GM18907 (cell line): ENCODE results near the gene KIF3A.

Source experiments
- ATAC-seq: cut with Tn5 transposase; IDR thresholded peaks from one replicate; pipeline ENCODE4 v1.9.1; 2021; ENCODE audit warnings: mild to moderate bottlenecking, moderate library complexity; ENCODE audit not compliant: unreplicated experiment

Gene KIF3A

DNA sequence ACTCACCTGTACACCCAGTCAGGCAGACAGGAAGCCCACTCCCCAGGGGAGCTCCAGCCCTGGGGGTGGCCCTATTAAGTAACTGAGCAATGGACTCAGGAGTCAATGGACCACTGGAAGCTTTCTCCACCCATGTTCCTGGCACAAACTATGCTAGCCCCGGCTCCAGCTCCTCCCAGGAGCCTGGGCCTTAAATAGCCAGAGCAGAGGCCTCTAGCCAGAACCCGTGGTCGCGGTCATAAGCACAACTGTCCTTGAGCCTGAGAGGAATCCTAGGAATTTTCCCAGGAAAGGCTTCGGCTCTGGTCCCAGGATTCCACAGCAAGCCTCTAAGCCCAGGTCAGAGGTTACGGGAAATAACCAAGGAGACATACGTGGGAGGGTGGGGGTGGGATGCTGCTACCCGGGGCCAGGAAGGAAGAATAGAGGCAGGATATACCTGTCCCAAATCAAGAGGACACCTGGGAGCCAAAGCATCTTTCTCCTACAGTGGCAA is 34.2 kb upstream of the KIF3A start:
- no peak for ATAC-seq

DNA sequence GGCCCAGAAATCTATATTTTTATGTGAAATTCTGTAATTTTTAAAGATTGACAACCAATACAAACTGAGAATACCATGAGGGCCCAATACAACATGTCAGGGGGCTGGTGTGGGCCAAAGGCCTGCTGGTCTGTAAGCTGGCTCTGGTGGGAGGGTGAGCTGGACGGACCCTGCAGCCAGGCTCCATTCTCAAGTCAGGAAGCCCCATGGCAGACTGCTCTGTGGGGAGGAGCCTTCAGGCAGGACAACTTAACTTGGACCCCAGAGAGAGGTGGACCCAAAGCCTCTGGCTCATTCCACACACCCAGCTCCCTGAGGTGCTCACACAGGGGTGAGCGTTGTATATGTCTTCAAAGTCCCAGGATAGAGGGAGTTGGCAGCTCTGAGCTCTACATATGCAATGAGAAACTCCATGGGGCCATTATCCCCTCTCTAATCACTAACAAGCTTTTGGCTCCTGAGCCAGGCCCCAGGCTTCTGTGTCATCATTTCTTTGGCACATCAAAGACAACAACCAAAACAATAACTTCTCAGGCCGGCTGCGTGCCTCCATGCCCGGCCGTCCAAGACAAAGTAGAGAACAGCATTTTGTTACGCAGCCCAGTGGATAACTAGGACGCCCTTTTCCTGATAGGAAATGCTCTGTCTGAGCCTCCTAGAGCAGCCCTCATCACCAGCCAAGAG is 33.3 kb upstream of the KIF3A start:
- ATAC-seq: no peak

DNA sequence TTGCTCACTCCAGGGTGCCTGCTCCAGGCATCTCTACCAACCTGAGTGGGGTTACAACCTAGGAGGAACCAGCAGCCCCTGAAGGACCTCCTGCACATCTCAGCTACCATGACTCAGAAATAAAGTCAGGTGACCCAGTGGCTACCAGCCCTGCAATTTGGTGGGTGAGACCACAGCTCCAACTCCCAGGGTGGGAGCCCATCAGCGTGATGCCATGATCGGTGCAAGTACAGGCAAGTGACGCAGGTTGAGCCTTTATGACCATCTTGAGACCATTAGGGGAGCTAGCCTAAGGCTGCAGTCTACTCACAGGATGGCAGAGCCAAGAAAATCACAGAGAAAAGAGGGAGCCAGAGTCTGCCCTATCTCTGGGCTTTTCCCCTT is 31.1 kb upstream of the KIF3A start:
- no peak for ATAC-seq

DNA sequence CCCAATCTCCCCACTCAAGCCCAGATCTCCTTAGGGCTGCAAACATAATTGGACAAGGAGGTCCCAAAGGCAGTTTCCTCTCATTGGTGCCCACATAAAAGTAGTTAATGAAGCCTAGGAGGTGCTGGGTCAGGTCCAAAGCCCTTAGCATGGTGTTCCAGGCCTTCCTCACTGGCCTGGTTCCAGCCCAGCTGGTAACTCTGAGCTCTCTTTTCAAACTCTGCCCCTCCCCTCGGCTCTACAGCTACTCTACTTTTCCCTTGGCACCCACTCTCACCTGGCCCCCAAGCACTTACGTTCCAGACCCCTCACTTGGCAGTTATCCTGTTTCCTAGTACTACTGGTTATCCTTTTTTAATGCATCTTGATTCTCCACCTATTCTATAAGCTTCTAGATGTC is 29.8 kb upstream of the KIF3A start:
- ATAC-seq: no peak

DNA sequence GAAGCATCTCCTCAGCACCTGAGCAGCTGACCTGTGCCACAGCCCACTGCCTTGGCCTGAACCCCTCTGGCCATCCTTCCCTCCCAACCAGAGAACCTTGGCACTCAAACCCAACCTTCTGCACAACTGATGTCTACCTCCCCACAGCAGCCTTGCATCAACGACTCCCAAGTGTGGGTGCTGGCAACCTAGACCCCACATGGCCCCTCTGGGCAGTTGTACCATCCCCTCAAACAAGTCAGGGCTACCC is 29.4 kb upstream of the KIF3A start:
- ATAC-seq: no peak

DNA sequence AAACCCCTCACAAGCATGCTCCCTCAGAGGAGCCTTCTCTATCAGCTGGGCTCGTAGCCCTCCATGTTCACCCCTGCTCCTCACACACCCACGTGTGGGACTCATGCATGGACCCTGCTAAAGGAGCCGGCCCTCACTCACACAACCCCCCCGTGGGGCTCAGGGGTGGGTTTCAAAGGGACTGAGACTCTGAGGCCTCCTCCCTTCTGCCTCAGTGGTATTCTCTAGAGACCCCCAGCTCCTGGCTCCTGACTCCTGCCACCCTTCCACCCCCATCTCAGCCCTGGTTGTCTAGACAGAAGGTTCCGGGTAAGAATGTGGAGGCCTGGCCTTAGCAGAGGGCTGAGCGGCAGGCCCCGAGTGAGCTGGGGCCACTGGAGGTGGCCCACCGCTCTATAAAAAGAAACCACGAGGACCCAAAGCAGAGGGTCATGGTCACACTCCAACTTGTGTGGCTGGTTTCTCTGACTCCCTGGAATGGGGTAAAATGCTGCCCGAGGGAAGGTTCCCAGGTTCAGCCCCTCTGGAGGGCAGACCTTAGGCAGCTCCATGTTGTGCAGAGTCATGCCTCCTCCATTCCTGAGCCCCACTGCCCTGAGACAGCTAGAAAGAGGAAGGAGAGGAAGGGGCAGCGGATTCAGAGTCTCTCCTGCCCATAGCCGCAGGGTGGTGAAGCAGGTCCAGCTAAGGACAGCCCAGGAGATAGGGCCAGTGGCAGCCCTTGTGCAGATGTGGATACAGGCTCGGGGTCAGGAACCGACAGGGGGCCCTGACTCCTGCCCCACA is 28.9 kb upstream of the KIF3A start:
- ATAC-seq: no peak

DNA sequence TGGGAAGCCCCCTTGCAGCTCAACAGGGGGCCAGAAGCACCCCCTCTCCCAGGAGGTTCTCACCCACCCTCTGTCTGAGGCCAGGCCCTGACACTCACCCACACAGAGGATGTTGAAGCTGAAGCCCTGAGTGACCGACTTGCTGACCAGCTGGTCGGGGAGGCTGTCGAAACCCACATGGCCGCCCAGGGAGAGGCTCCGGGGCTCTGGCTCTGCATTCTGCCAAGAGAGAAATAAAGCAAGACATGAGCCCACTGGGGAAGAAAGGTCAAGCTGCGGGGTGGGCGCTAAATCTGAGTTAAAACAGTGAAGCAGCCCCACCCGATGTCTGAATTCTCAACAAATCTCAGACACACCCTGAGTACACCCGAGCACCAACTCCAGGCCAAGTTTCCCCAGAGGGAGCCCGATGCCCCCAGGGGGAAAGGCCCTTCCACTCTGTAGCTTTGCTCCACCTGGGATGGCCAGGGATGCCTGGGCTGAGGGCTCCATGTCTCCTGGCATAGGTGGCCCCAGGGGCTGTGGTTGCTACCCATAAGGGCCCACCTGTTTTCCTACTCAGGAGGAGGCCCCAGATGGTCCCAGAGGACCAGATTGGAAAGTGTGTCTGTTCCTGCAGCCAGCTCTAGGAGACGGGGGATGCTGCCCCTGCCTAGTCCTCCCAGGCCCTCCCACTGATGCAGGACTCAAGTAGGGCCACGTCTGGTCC is 28.1 kb upstream of the KIF3A start:
- ATAC-seq: no peak

DNA sequence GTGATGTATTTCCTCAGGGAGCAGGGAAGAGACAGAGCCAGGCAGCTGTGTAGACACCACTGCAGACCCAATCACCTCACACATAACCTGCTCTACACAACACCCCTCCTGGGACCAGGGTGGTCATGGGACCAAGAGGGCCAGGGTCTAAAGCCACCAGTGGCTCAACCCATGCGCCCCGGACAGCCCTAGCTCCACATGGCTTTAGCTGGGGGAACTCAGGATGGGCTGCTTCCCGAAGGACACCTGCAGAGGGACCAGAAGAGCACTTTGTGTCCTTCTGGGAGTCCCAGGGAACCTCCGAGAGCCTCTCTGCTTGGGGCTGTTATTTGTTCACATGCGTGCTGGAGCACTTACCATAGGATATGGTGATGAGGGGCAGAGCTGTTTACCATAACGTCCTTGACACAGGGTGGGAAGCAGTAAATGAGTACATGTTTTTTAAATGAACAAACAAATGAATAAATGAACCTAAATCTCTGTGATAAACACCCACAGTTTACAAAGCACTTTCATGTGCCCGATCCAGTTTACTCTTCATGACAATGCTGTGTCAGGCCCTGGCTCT is 27.4 kb upstream of the KIF3A start:
- no peak for ATAC-seq

DNA sequence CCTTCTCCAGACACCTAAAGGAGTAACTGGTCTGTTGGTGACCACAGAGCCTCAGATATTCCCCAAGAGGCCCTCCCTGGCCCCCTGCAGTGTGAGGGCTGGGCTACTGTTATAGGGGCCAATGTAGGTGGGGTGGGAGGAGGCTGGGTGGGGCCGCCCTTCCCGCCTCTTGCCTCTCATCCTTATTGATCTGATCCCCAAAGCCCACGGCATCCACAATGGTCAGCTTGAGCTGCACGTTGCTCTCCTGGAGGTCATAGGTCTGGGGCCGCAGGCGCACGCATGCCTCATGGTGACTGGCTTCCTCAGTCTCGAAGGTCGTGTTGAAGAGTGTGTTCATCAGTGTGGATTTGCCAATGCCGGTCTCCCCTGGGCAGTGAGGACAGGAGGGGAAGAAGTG is 26.7 kb upstream of the KIF3A start:
- ATAC-seq: no peak

DNA sequence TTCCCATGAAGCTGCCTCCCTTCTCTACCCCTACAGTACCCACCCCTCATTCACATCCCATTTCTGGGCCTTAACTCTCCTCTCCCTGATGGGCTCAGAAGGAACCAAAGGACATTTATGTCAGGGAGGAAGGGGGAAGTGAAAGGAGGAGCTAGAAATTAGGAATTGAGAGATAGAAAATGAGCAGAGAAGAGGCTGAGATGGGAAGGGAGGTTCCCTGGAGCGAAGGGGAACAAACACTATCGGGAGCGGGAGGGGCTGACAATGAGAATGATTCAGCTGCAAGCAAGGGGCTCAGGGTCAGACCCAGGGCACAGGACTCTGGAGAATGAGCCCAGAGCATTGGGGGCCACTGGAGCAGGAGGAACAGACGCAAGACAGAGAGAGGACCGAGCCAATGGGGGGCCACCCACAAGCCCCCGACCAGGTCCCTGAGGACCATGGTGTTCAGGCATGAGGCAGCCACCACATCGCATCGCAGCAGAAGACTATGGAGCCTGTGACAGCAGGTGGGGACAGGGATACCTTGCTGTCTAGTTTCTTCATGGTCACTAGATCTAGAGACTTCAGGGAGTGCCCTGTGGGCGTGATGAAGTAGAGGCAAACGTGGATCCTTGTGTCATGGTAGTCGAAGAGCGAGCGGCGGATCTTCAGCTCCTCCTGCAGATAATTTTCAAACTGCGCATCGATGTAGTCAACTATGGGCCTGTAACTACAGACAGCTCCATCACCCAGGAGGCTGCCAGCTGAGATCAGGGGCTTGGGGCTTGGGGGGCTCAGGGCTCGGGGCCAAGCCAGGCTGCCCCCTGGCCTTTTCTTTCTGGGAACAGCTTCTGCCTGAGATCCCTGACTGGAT is 26.1 kb upstream of the KIF3A start:
- ATAC-seq: no peak

DNA sequence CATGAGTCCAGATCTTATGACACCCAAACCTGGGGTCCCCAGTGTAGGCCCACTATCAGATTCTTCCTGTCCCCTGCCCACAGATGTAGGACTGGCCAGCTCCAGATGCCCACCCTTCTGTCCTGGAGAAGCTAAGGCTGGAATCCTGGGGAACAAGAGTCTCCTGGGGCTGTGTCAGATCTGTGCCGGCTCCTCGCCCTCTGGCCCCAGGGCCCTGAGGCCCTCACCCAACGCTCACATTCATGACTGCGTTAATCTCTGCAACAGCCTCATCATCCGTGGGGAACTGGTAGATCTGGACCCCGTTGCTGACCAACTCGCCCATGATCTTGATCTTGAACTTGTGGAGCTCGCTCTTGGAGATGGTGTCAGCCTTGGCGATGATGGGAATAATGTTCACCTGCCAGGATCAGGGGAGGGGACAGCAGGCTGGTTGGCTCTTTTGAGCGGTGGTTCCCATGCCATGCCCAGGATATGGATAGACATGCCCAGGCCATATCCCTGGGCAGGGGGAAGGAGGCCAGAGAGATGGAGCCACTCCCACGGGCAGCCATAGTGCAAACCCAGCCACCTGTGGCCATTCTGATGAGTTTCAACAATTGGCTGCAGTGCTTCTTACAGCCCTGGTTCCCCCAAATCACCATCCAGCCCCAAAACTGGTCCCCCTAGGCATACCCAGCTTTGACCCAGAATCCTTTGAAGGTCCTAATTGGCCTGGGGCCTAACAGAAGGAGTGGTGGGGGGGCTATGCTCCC is 25.1 kb upstream of the KIF3A start:
- ATAC-seq: no peak

DNA sequence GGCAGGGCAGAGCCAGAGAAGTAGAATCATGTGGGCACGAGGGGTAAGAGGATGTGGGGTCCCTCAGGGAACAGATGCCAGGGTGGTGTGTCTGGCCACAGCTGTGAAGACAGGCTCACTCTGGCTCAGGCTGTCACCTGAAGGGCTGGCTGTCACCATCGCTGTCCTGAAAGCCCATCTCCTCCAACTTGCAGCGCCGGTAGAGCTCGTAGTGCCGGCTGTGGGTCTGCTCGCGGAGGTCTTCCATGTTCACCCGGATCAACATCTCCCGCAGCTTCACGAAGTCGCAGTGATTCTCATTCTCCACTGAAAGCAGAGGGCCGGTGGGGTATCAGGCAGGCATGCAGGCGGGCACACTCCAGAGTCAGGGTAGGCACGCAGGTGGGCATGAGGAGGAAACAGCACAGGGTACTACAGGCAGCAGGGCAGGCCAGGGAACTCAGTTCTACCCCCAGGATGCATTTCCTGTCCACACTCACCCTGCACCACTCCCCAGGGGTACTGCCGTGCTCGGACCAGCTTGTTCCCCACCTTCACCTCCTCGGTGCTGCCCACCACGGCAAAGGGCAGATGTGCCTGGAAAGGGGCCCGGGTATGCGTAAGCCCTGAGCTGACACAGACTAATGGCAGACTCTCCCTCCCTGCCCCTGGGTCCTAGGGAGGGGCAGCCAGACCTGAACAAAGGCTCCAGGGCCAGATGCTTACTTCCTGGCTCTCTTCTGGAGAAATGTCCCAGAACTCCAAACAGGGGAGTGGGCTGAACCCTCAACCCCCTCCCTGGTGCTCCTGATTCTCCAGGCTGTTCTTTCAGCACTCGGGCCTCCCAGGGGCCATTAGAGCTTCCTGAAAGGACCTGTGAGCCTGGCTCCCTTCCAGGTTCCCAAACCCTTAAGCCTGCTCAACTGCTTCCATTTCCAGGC is 24.2 kb upstream of the KIF3A start:
- ATAC-seq: no peak

DNA sequence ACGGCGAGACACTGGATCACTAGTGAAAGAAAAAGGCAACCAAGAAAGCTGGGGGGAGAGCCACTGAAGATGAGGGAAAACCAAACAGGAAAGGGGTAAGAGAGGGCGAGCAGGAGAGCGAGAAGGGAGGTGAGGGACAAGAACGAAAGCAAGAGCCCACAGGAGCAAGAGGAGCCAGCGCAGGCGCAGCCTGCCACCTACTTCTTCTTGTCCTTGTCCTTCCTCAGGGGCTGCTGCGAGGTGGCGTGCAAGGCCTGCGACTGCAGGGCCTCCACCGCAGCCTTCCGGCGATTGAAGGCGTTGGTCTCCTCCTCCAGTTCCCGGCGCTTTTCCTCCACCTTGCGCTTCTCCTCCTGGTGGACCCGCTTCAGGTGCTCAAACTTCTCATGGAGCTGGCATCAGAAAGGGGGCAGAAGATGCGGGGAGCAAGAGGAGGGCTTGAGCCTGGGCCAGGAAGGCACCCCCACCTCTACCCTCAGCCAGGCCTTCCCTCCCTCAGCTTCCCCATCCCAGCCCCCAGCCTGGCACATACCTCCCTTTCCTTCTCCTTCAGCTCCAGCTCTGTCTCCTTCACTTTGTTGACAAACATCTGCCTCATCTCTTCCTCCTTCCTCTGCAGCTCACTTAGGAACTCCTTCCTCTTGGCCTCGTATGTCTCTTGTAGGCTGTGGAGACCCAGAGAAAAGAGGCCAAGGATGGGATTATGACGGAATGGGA is 23.4 kb upstream of the KIF3A start:
- ATAC-seq: no peak

DNA sequence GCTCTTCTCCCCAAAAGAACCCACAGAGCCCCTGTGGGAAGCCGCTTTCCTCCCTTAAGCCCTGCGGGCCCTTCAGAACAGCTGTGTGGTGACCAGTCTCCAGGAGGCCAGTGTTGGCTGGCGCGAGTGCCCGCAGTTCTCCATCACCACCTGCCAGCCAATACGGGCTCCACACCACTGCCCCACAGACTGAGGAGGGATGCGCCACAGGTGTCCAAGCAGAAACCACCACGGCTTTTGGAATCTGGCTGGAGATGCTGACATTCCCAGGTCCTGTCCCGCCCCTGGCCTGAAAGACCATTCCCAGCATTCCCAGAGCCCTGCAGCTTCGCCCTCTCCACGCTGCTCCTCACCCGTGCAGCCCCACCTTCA is 22.7 kb upstream of the KIF3A start:
- no peak for ATAC-seq

DNA sequence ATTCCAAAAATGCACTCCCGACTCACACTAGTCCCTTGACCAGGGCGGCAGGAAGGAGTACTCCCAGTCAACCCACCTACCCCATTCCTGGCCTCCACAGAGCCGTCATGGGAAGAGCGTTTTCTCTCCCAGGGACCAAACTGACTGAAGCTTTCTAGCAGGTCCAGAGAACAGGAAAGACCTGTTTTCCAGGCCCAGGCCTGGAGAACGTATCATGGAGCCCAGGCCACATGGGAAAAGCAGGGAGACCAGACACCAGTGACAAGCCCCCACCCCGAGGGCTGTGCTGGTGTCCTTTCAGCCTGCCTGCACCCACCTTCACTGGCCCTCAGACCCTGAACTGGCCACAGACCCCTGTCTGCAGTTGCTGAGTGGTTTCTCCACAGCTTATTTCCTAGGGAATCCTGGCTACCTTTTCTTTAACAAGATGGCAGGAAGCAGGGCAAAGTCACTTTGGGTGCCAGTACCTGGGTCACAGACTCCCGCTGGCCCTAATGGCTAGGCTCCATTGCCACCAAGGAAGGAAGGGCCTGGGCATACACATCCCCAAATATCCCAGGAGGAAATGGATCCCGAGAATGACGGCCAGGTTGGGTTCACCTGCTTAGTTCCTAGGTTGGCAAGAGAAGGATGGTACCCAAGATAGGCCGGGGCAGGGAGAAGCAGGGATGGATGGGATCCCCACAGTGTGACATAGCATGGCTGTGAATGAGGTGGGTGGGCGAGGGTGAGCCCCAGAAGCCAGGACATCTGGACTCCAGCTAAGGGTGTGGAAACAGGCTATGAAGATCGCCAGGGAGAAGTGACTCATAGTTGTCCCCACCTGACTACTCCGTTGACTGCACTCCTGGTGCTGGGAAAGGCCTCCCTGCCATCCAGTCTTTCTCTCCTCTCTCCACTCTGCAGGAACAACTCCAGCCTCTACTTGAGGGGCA is 22.0 kb upstream of the KIF3A start:
- no peak for ATAC-seq

DNA sequence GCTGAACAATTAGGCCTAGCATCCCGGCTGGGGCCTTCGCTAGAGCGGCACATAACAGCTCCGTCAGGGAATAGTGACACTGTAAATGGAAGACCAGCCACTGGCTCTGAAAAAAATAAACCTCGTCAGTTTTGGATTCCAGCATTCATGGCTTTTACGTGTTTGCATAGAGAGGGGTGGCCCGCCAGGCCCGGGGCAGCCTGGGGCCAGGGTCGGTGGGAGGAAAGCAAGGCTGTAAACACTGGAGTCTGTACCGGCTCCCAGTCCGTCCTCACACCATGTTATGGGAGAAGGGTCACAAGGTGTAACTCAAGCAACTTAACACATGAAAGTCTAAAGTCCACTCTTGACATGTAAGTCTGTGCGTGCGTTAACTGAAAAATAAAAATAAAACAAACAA is 21.1 kb upstream of the KIF3A start:
- ATAC-seq: no peak

DNA sequence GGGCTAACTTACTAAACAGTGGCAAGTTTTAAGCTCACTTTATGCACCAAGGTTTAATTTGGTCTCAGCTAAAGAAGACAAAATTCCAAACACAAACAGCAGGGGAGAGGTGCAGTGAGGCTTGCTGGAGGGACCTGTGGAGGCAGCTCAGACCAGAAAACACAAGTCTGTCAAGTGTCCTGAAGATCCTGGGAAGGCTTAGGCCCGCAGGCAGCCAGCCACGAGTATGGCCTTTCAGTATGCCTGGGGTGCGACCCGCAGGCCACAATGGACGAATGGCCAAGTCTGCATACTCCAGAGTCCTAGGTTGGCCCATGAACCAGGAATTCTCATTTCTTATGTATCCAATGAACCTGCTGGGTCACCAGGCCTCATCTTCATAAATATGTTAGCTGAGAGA is 19.2 kb upstream of the KIF3A start:
- no peak for ATAC-seq

DNA sequence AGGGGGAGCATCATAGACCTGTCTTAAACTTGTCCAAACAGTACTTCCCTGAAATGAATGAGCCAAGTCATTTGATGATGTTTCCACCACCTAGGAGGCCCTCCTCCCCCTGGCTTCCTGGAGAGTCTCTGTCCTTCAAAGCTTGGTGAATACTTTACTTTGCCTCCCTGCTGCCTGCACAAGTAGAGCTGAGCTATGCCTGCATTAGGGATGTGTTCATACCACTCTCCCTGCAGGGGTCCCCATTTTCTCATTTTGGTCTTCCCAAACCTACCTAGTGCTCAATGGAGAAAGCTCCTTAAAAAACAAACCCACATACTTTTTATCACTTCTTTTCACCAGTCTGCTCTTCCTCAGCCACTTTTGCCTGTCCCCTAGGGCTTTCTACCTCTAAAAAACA is 17.6 kb upstream of the KIF3A start:
- ATAC-seq: no peak
